ENCODE data around the gene EP400.

DNA sequence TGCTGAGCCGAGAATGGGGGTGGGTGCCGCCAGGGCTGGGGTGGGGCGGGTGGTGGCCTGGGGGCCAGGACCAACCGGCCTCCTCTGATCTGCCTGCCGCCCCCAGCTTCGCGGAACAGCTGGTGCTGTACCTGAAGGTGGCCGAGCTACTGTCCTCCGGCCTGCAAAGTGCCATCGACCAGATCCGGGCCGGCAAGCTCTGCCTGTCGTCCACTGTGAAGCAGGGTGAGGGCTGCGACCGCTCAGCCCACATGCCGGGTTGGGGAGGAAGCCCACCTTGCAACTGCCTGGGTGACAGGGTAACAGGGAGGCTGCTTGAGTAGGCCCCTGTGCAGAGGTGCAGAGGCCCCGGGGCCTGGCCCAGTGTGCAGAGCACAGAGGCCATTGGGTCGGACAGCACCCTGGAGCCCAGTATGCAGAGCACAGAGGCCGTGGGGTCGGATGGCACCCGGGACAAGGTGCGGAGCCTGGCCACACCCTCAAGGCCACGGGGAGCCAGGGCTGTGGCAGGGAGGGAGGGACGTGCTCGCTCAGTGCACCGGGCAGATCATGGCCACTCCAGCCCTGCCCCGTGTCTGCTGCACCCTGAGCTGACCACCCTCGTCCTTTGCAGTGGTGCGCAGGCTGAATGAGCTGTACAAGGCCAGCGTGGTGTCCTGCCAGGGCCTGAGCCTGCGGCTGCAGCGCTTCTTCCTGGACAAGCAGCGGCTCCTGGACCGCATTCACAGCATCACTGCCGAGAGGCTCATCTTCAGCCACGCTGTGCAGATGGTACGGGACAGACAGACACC lies 30.2 kb upstream of the EP400 start:
- TF ChIP-seq POLR2A (IDR thresholded peaks at IDR 0.05) = no peak
- TF ChIP-seq, protein P1, sequence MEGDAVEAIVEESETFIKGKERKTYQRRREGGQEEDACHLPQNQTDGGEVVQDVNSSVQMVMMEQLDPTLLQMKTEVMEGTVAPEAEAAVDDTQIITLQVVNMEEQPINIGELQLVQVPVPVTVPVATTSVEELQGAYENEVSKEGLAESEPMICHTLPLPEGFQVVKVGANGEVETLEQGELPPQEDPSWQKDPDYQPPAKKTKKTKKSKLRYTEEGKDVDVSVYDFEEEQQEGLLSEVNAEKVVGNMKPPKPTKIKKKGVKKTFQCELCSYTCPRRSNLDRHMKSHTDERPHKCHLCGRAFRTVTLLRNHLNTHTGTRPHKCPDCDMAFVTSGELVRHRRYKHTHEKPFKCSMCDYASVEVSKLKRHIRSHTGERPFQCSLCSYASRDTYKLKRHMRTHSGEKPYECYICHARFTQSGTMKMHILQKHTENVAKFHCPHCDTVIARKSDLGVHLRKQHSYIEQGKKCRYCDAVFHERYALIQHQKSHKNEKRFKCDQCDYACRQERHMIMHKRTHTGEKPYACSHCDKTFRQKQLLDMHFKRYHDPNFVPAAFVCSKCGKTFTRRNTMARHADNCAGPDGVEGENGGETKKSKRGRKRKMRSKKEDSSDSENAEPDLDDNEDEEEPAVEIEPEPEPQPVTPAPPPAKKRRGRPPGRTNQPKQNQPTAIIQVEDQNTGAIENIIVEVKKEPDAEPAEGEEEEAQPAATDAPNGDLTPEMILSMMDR (IDR thresholded peaks at IDR 0.05) = no peak
